Skeletal muscle satellite cell (primary cell): ENCODE measurements around the gene CFAP20. TPM values are rescaled to one million over a fixed set of nuclear protein-coding genes. Genes with fewer than 3 reads are reported as not detected.

Experiments used
- H3K27me3 ChIP-seq: 2 replicates; pipeline ENCODE4 v1.7.0; 2013; ENCODE audit warnings: low read length; ENCODE audit not compliant: control insufficient read depth, insufficient read depth
- H3K36me3 ChIP-seq: 2 replicates; pipeline ENCODE4 v1.7.0; 2013; ENCODE audit warnings: mild to moderate bottlenecking, control low read depth, low read length; ENCODE audit not compliant: insufficient read depth
- H3K4me1 ChIP-seq: 2 replicates; pipeline ENCODE4 v1.7.0; 2013; ENCODE audit warnings: low read length; ENCODE audit not compliant: control insufficient read depth, insufficient read depth
- H3K4me2 ChIP-seq: 2 replicates; pipeline ENCODE4 v1.7.0; 2013; ENCODE audit warnings: mild to moderate bottlenecking, low read length
- H3K4me3 ChIP-seq: 2 replicates; pipeline ENCODE4 v1.7.0; 2013; ENCODE audit warnings: low read length
- H3K9ac ChIP-seq: 2 replicates; pipeline ENCODE4 v1.7.0; 2013; ENCODE audit warnings: mild to moderate bottlenecking, low read depth, low read length, moderate library complexity
- H3K9me3 ChIP-seq: replicated peaks from 2 replicates; pipeline ENCODE4 v1.7.0; 2013; ENCODE audit warnings: mild to moderate bottlenecking, control low read depth, low read length
- total RNA-seq: library from RNA; depleted of rRNA; stranded (reverse); fragments of >200 nt; gene quantifications from 2 replicates; pipeline ENCODE4 v1.2.3, GENCODE V29; 2012; rRNA removed

CFAP20 gene
- total RNA-seq: 30.7 and 33.4 TPM in 2 replicates

DNA sequence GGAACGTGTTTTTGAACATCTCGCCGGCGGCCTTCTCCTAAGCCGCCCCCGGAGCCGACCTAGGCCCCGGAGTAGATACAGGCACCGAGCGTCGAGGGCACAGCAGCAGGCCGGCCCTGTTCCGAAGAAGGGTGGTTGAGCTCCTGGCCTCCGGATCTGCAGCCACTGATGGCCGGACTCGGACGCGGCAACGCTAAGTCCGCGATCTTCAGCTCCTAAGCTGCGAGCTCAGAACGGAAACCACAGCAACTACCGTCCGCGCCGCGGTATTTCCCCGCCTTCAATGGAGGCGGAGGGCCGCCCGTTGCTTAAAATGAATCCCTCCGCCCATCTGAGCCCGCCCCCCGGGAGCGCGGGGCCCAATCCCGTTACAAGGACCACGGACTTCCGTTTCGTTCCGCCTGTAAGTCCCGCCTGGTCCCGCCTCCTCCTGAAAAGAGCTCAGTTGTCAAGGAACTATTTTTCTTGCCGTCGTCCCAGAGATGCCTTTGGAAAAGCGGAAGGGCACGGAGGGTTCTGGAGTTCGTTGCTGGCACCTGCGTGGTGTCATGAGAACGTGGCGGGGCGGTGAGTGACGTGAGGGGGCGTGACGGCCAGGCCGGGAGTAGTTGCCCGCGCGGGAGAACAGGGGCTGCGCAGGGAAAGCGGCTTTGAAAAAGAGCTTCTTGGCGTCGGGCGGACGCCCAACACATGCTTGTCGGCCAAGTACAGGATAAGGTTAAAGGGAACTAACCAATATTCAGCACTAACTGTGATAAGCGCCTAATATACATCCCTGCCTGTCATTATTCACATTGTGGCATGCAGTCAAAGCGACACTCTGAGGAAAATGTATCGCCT is at the start of gene CFAP20:
Gene CFAP20, minus strand, starts transcription at position 285 of the 840 bp plus-strand sequence. Its CDS starts 266 bp downstream, at position 19.
- H3K9ac ChIP-seq: peak within 1 kb of the TSS; percentile 90
- H3K36me3 ChIP-seq: no peaks in the 10 kb centered on the region
- peaks cover 35% of the 10 kb centered on the region for H3K4me1 ChIP-seq

DNA sequence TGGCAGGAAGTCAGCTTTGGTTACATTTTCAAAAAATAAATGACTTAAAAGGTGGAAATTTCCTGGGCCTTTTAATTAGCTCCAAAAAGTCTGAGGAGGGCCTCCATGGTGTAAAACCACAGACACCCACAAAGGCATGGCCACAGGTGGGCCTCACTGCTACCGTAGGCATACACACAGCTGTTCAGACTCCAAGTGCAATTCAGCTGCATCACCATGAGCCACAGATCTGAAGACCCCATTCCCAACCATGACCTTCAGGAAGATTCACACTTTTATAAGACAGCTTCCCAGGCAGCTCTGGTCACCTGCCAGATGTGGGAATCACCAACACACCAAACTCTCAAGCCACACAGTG is 48.2 kb upstream of the CFAP20 start:
- Histone ChIP-seq H3K36me3 (peaks cover 74% of the 10 kb centered on the region), H3K27me3 (no peaks in the 10 kb centered on the region), H3K4me1 (no peaks in the 10 kb centered on the region), H3K9ac (no peak overlapping the region), H3K9me3 (no peaks in the 10 kb centered on the region), H3K4me2 (no peak overlapping the region), H3K4me3 (no peak overlapping the region)

More for the DNA sequence above, at the start of gene CFAP20:
- Histone ChIP-seq H3K9me3 (no peaks in the 10 kb centered on the region), H3K4me3 (peak within 1 kb of the TSS; percentile 98), H3K4me2 (peak within 1 kb of the TSS; percentile 90), H3K27me3 (no peaks in the 10 kb centered on the region)

DNA sequence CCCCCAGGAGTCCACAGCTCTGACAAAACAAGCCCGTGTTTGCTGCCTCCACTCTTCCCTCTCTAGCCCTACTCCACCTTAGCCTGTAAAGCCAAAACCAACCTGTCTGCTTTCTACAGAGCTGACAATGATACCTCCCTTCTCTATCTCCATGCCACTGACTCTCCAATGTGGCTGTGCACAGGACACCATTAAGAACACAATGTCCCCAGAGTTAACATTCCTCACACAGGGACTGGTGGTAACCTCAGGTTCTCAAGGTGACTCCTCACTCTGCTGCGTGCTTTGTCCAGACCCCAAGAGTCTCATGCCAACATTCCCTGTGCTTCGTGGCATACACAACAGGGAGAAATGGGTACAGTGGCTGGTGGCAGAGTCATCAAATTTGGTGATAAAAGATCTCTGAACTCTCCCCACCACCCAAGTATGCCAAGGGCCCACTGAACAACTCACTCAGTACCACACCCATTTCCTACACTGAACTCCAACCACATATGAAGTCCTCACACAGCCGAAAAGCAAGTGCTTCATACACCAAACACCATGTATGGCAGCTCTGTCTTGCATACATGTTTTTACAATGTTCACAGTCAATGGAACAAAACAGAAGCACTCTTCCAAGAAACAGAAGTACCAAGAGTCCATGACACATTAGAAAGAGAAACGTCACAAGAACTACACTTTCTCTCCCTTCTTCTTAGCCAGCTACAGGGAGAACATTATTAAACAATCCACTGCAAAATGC is 47.6 kb upstream of the CFAP20 start:
- no peak overlapping the region for H3K9ac ChIP-seq
- no peaks in the 10 kb centered on the region for H3K27me3 ChIP-seq

DNA sequence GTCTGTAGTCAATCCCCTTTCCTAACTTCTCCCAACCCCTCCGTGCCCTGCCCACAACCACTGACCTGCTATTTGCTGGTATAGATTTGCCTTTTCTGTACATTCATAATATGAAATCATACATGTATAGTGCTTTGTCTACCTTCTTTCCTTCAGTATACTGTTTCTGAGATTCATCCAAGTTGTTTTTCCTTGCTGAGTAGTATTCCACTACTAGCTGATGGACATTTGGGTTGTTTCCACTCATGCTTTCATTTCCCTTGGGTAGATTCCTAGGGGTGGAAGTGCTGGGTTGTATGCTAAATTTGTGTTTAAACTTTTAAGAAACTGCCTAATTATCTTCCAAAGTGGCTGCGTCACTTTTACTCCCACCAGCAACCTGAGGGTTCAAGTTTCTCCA is 41.0 kb upstream of the CFAP20 start:
- Histone ChIP-seq H3K27me3 (no peaks in the 10 kb centered on the region), H3K4me1 (no peaks in the 10 kb centered on the region), H3K9me3 (no peaks in the 10 kb centered on the region), H3K36me3 (peaks cover 83% of the 10 kb centered on the region), H3K4me3 (no peak overlapping the region), H3K9ac (no peak overlapping the region), H3K4me2 (no peak overlapping the region)

More for the DNA sequence above, 47.6 kb upstream of the CFAP20 start:
- Histone ChIP-seq H3K4me2 (no peak overlapping the region), H3K4me1 (no peaks in the 10 kb centered on the region), H3K9me3 (no peaks in the 10 kb centered on the region), H3K36me3 (peaks cover 74% of the 10 kb centered on the region), H3K4me3 (no peak overlapping the region)

DNA sequence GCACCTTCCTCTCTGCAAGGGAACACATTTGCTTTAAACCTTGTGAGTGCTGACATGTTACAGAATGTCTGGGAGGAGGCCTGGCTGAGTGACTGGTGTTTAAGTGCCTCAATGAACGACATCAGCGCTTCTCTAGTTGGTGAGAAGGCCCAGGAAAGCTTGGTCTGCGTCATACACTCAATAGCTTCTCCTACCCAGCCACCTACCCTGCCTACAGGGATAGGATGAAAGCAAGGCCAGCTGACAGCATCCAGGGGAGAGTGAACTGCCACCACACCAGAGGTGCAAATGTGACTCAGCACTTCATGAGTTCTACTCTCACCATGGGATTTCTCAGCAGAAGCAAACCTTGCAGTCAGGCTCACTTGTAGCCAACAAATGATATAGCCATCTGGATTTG is 31.7 kb upstream of the CFAP20 start:
- H3K9me3 ChIP-seq: no peaks in the 10 kb centered on the region
- H3K4me2 ChIP-seq: no peak overlapping the region
- no peaks in the 10 kb centered on the region for H3K4me1 ChIP-seq
- no peaks in the 10 kb centered on the region for H3K27me3 ChIP-seq
- peaks cover 61% of the 10 kb centered on the region for H3K36me3 ChIP-seq
- H3K9ac ChIP-seq: no peak overlapping the region
- H3K4me3 ChIP-seq: no peak overlapping the region

DNA sequence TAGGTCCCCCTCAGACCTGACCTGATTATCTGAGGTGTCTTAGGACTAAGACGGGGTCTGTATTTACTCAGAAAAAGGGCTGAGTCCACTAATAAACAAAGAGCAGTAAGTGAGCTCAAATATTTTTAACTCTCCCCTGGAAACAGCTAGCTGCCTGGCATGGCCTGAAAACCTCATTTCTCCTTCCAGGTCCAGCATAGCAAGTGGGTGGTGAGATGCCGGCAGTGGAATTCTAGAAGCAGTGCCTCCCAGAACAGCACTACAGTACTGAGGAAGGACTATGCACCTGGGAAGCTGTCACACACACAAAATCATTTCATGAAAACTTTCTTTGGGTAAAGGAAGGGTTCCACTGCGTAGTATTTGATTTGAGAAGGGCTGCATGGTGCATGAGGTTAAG is 29.5 kb upstream of the CFAP20 start:
- no peaks in the 10 kb centered on the region for H3K9me3 ChIP-seq
- no peak overlapping the region for H3K9ac ChIP-seq
- H3K4me3 ChIP-seq: no peak overlapping the region
- no peaks in the 10 kb centered on the region for H3K4me1 ChIP-seq
- H3K36me3 ChIP-seq: peaks cover 40% of the 10 kb centered on the region
- H3K27me3 ChIP-seq: no peaks in the 10 kb centered on the region
- H3K4me2 ChIP-seq: no peak overlapping the region

DNA sequence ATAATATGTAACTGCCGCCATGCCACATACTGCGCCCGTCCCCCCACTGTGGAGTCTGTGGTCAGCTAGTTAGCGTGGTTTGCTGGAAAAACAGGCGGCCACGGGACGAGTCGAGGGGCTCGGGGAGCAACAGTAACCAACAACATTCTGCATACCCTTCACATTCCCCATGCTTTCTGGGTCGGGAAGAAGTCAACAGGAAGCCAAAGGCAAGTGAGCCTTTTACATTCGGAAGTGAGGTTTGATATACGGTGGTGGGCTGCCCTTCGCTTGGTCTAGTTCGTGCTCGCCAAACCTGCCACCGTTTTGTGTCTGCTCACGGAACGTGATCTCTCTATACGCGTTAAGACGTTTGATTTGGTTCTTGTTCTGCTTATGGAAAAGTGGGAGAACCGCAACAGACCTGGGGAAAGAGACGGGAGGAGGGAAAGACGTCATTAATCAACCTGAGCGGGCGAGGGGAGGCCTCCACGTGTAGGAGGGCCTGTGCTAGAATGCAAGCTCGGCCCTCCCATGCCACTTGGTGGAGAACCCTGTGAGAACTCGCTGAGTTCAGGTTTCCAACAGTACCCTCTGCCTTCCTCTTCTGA is 28.9 kb upstream of the CFAP20 start:
- H3K36me3 ChIP-seq: peaks cover 33% of the 10 kb centered on the region
- H3K4me2 ChIP-seq: no peak overlapping the region
- no peaks in the 10 kb centered on the region for H3K27me3 ChIP-seq
- H3K4me1 ChIP-seq: no peaks in the 10 kb centered on the region
- no peak overlapping the region for H3K4me3 ChIP-seq
- no peak overlapping the region for H3K9ac ChIP-seq
- H3K9me3 ChIP-seq: no peaks in the 10 kb centered on the region

DNA sequence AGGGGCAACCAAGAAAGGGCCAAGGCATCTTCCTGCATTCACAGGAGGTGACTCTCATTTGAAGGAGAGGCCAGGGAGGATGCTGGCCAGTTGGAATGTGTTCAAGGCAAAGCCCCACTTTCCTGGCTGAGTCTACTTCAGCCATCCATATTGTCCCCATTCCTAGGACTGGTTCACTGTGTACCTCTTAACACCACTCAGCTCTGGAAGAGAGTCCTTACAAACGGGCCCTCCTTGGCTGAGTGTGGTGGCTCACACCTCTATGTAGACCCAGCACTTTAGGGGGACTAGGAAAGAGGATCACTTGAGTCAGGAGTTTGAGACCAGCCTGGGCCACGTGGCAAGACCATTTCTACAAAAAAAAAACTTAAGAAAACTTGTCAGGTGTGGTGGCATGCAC is 28.1 kb upstream of the CFAP20 start:
- Histone ChIP-seq H3K4me1 (no peaks in the 10 kb centered on the region), H3K4me3 (no peak overlapping the region), H3K27me3 (no peaks in the 10 kb centered on the region), H3K4me2 (no peak overlapping the region), H3K36me3 (peaks cover 25% of the 10 kb centered on the region), H3K9ac (no peak overlapping the region), H3K9me3 (no peaks in the 10 kb centered on the region)

DNA sequence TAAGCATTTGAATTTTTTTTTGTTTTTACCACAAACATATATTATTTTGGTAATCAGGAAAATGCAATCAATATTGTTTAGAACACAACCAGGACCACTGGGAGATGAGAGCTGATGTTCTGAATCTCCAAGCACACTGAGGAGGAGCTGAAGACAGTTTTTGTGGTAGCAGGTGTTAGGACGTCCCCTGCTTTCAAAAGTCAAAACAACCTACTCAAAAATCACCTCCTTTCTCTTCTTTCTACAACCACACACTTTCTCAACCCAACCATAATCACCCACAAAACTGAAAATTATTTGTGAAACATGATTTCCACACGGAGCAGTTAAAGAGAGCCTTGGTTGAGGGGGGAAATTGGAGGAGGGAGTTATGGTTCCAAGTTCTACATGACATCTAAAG is 26.7 kb upstream of the CFAP20 start:
- Histone ChIP-seq H3K4me2 (no peak overlapping the region), H3K9ac (no peak overlapping the region), H3K9me3 (no peaks in the 10 kb centered on the region), H3K4me3 (no peak overlapping the region), H3K27me3 (no peaks in the 10 kb centered on the region), H3K36me3 (peaks cover 15% of the 10 kb centered on the region), H3K4me1 (no peaks in the 10 kb centered on the region)

DNA sequence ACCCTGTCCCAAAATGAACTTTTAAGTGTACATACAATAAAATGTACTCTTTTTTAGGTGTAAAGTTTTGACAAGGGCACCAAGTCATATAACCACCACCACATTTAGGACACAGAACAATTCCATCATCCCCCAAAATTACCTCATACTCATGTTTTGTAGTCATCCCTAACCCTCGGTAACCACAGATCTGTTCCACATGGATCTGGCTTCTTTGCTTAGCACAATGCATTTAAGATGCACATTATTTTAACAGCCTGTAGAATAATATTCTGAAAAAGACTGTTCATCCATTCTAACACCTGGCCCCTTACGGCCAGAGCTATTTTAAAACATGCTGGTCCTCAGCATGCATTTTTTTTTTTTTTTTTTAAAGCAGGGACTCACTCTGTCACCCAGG is 25.2 kb upstream of the CFAP20 start:
- Histone ChIP-seq H3K36me3 (peaks cover 7% of the 10 kb centered on the region), H3K4me1 (no peaks in the 10 kb centered on the region), H3K9ac (no peak overlapping the region), H3K4me3 (no peak overlapping the region), H3K27me3 (no peaks in the 10 kb centered on the region), H3K9me3 (no peaks in the 10 kb centered on the region), H3K4me2 (no peak overlapping the region)

DNA sequence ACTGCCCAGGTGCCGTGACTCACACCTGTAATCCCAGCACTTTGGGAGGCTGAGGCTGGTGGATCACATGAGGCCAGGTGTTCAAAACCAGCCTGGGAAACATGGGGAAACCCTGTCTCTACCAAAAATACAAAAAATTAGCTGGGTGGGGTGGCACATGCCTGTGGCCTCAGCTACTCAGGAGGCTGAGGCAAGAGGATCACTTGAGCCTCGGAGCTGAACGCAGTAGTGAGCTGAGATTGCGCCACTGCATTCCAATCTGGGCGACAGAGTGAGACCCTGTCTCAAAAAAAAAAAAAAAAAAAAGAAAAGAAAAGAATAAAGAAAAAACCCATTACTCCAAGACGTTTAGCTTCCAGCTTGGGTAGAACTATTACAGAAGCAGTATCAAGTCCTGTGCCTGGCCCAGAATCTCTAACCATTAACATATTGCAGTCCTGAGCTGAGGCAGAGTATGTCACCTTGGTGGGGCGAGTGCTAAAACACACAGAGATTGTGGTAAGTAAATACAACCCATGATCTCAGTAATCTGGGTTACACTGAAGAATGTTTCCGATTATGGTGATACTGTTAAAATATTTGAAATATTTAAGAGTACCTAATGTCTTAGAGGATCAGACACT is 23.2 kb upstream of the CFAP20 start:
- H3K4me1 ChIP-seq: no peaks in the 10 kb centered on the region
- no peaks in the 10 kb centered on the region for H3K36me3 ChIP-seq
- H3K4me3 ChIP-seq: no peak overlapping the region
- H3K4me2 ChIP-seq: no peak overlapping the region
- no peak overlapping the region for H3K9ac ChIP-seq
- no peaks in the 10 kb centered on the region for H3K27me3 ChIP-seq
- H3K9me3 ChIP-seq: no peaks in the 10 kb centered on the region
